Measurements from ENCODE around the gene NRBF2. TPM values are rescaled to one million over a fixed set of nuclear protein-coding genes. Genes with fewer than 3 reads are reported as not detected.

The NRBF2 gene
- total RNA-seq, 4 donors from 2014 or later, result 10.2 to 29.2 (median 13.3) TPM

DNA sequence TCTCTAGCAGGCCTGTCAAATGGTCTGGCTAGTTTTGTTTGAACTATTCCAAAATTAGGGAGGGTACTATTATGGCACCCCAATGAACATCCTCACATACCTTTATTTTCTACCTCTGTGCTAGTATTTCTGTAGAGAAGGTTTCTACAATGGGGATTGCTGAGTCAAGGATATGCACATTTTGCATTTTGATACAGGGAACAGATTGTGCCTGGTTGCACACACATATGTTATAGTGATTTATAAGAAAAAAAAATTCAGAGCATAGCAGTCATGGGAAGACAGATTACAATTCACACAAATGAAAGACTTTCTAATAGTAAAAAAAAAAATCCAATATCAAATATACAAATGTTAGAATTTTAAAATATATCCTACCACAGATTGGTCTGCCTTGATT lies 14.1 kb upstream of the NRBF2 start:
- no peak overlapping the region for H3K27ac ChIP-seq
- peaks cover 24 to 27% of the 10 kb centered on the region in 2 donors for H3K4me1 ChIP-seq
- no peak for TF ChIP-seq CTCF (IDR thresholded peaks at IDR 0.05 in 4 of 5, conservative IDR thresholded peaks at IDR 0.05 in 1 of 5)
- TF ChIP-seq POLR2A (IDR thresholded peaks at IDR 0.05), result no peak
- in situ Hi-C loops (cut with MboI; ENCODE audit: low sequenced_read_pairs in 4 of 4), result loop anchor here in 3 of 4 donors (25.0 kb wide), 2 partner anchors 307 to 1082 kb away; partner anchors contain the start of genes ADO (in 2 of the 3) and EGR2 (in 2 of the 3)
- DNase-seq (no peak), ATAC-seq (no peak)
- no peaks in the 10 kb centered on the region for H3K9me3 ChIP-seq
- no peak overlapping the region for H3K4me3 ChIP-seq
- intact Hi-C loops (cut with DNase I; ENCODE audit: low total_unique reads), result loop anchor here (5.0 to 10.0 kb wide), 2 partner anchors 148 to 1074 kb away; no protein-coding TSS in a partner anchor
- no peaks in the 10 kb centered on the region for H3K36me3 ChIP-seq
- no peaks in the 10 kb centered on the region for H3K27me3 ChIP-seq

GRCh38 chr10:63120554-63120953 lies 12.6 kb upstream of the NRBF2 start:
- H3K36me3 ChIP-seq, result no peaks in the 10 kb centered on the region
- no peak for TF ChIP-seq CTCF (IDR thresholded peaks at IDR 0.05 in 4 of 5, conservative IDR thresholded peaks at IDR 0.05 in 1 of 5)
- no peak for TF ChIP-seq POLR2A (IDR thresholded peaks at IDR 0.05)
- intact Hi-C loops (cut with DNase I; ENCODE audit: low total_unique reads), result no loop called here
- in situ Hi-C loops (cut with MboI; ENCODE audit: low sequenced_read_pairs in 4 of 4), result loop anchor here in 3 of 4 donors (25.0 kb wide), 2 partner anchors 308 to 1083 kb away; partner anchors contain the start of genes ADO (in 2 of the 3) and EGR2 (in 2 of the 3)
- no peaks in the 10 kb centered on the region for H3K27me3 ChIP-seq
- peaks cover 10 to 12% of the 10 kb centered on the region in 2 donors for H3K4me1 ChIP-seq
- no peaks in the 10 kb centered on the region for H3K9me3 ChIP-seq
- no peak for DNase-seq
- no peak for ATAC-seq
- no peak overlapping the region for H3K4me3 ChIP-seq
- no peak overlapping the region for H3K27ac ChIP-seq

GRCh38 chr10:63123727-63124362 lies 9.3 kb upstream of the NRBF2 start:
- Histone ChIP-seq H3K27me3 (no peaks in the 10 kb centered on the region), H3K27ac (no peak overlapping the region), H3K36me3 (no peaks in the 10 kb centered on the region), H3K4me3 (no peak overlapping the region), H3K4me1 (no peaks in the 10 kb centered on the region), H3K9me3 (no peaks in the 10 kb centered on the region)
- DNase-seq (no peak), ATAC-seq (no peak)
- in situ Hi-C loops (cut with MboI; ENCODE audit: low sequenced_read_pairs in 4 of 4), result loop anchor here in 3 of 4 donors (25.0 kb wide), 2 partner anchors 312 to 1087 kb away; partner anchors contain the start of genes ADO (in 2 of the 3) and EGR2 (in 2 of the 3)
- TF ChIP-seq POLR2A (IDR thresholded peaks at IDR 0.05) (no peak), CTCF (IDR thresholded peaks at IDR 0.05 in 4 of 5, conservative IDR thresholded peaks at IDR 0.05 in 1 of 5) (no peak)
- intact Hi-C loops (cut with DNase I; ENCODE audit: low total_unique reads), result no loop called here

- H3K4me1 ChIP-seq, result no peaks in the 10 kb centered on the region
- H3K9me3 ChIP-seq, result no peaks in the 10 kb centered on the region
- no peak for ATAC-seq
- intact Hi-C loops (cut with DNase I; ENCODE audit: low total_unique reads), result no loop called here
- in situ Hi-C loops (cut with MboI; ENCODE audit: low sequenced_read_pairs in 4 of 4), result loop anchor here in 1 of 4 donors (25.0 kb wide), 1 partner anchor 313 kb away; the partner anchor contains the start of genes ADO and EGR2
- no peaks in the 10 kb centered on the region for H3K27me3 ChIP-seq
- TF ChIP-seq POLR2A (IDR thresholded peaks at IDR 0.05) (no peak), CTCF (IDR thresholded peaks at IDR 0.05 in 4 of 5, conservative IDR thresholded peaks at IDR 0.05 in 1 of 5) (no peak)
- no peak overlapping the region for H3K4me3 ChIP-seq
- H3K27ac ChIP-seq, result no peak overlapping the region
- H3K36me3 ChIP-seq, result no peaks in the 10 kb centered on the region
- DNase-seq, result no peak
Observed at GRCh38 chr10:63125459-63125858, 7.7 kb upstream of the NRBF2 start.
